Measurements from ENCODE around the gene PSEN2. TPM values are rescaled to one million over a fixed set of nuclear protein-coding genes. Genes with fewer than 3 reads are reported as not detected.

PSEN2 gene
- total and polyA plus RNA-seq, 10 of the 15 experiments (the other 5 are each of a cell fraction or from before 2014, with no cell fraction given), result 0.90 to 13.3 (median 7.0) TPM

- H3K4me2 ChIP-seq (ENCODE audit: control insufficient read depth, insufficient read depth), result no peak overlapping the region
- CTCF ChIA-PET, result no interaction called here
- H2AFZ ChIP-seq (ENCODE audit: control insufficient read depth, low read depth, low read length), result no peak overlapping the region
- H3K4me3 ChIP-seq, result no peak overlapping the region
- POLR2A ChIA-PET, result no interaction called here
- no peak overlapping the region for H3K9ac ChIP-seq (ENCODE audit: control insufficient read depth, insufficient read depth, low read length)
- intact Hi-C loops (cut with micrococcal nuclease; ENCODE audit: unreplicated experiment), result no loop called here
- no peaks in the 10 kb centered on the region for H3K4me1 ChIP-seq (ENCODE audit: control insufficient read depth, insufficient read depth, low read length)
- ATAC-seq, result no peak
- no TSS peak for BruUV-seq (replicated peaks)
- RAD21 ChIA-PET (ENCODE audit: unreplicated experiment), result no interaction called here
- SMC1A ChIA-PET (ENCODE audit: uncharacterized antibody, unreplicated experiment), result interaction anchor here (1.1 kb wide), 1 partner anchor 26 kb away, joined by 5 read pairs; no protein-coding TSS in a partner anchor
- in situ Hi-C loops (cut with MboI), result no loop called here
- H3K79me2 ChIP-seq (ENCODE audit: control insufficient read depth, insufficient read depth, low read length), result no peaks in the 10 kb centered on the region
- FAIRE-seq, result no peak
- H4K20me1 ChIP-seq (ENCODE audit: control insufficient read depth, insufficient read depth), result no peaks in the 10 kb centered on the region
- WGBS (ENCODE audit: insufficient coverage, insufficient replicate concordance, low lambda C conversion rate, missing lambda C conversion rate), result 85% methylated on average over 10 of the region's 10 CpGs
- H3K9me3 ChIP-seq (replicated peaks; ENCODE audit: control insufficient read depth, insufficient read depth, low read length), result no peaks in the 10 kb centered on the region
- H3K27me3 ChIP-seq (replicated peaks in 1 of 2; ENCODE audit: control insufficient read depth in 2 of 2, insufficient read depth in 2 of 2, low read length in 1 of 2), result no peaks in the 10 kb centered on the region
- DNase-seq (ENCODE audit: low read depth, low spot score), result no peak
- no peaks in the 10 kb centered on the region for H3K36me3 ChIP-seq (ENCODE audit: control insufficient read depth in 2 of 2, insufficient read depth in 2 of 2, low read length in 1 of 2)
- TF ChIP-seq YY1 (IDR thresholded peaks at IDR 0.05; ENCODE audit: low read depth, low read length) (no peak), STAT3 (IDR thresholded peaks at IDR 0.05; ENCODE audit: low read depth, low read length) (no peak), ZNF217 (IDR thresholded peaks at IDR 0.05) (no peak), BCL3 (IDR thresholded peaks at IDR 0.05; ENCODE audit: borderline replicate concordance, insufficient read depth, low read depth, low read length, poor library complexity, severe bottlenecking) (no peak), ZNF207 (IDR thresholded peaks at IDR 0.05; ENCODE audit: borderline replicate concordance) (no peak), CBFB (IDR thresholded peaks at IDR 0.05; ENCODE audit: low read depth) (no peak), SP1 (IDR thresholded peaks at IDR 0.05; ENCODE audit: low read depth, low read length) (no peak), TCF3 (IDR thresholded peaks at IDR 0.05; ENCODE audit: borderline replicate concordance, insufficient read depth, low read depth, low read length) (no peak), GATAD2B (conservative IDR thresholded peaks at IDR 0.05; ENCODE audit: low read depth) (no peak), MYC (IDR thresholded peaks at IDR 0.05; ENCODE audit: insufficient read depth, insufficient read length, insufficient replicate concordance, low read length, severe bottlenecking) (no peak), ESRRA (IDR thresholded peaks at IDR 0.05; ENCODE audit: low read length) (no peak), KLF5 (IDR thresholded peaks at IDR 0.05; ENCODE audit: partially characterized antibody) (no peak), CHD1 (IDR thresholded peaks at IDR 0.05; ENCODE audit: low read depth, low read length) (no peak), ZNF24 (IDR thresholded peaks at IDR 0.05) (no peak), SUZ12 (IDR thresholded peaks at IDR 0.05; ENCODE audit: unreplicated experiment) (no peak), RFX5 (IDR thresholded peaks at IDR 0.05; ENCODE audit: low read depth, low read length) (no peak)
- TF ChIP-seq, protein P1, sequence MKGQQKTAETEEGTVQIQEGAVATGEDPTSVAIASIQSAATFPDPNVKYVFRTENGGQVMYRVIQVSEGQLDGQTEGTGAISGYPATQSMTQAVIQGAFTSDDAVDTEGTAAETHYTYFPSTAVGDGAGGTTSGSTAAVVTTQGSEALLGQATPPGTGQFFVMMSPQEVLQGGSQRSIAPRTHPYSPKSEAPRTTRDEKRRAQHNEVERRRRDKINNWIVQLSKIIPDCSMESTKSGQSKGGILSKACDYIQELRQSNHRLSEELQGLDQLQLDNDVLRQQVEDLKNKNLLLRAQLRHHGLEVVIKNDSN (IDR thresholded peaks at IDR 0.05; ENCODE audit: borderline replicate concordance, extremely low read length, insufficient read depth, low read depth, low read length), result no peak
- TF ChIP-seq, protein P2, sequence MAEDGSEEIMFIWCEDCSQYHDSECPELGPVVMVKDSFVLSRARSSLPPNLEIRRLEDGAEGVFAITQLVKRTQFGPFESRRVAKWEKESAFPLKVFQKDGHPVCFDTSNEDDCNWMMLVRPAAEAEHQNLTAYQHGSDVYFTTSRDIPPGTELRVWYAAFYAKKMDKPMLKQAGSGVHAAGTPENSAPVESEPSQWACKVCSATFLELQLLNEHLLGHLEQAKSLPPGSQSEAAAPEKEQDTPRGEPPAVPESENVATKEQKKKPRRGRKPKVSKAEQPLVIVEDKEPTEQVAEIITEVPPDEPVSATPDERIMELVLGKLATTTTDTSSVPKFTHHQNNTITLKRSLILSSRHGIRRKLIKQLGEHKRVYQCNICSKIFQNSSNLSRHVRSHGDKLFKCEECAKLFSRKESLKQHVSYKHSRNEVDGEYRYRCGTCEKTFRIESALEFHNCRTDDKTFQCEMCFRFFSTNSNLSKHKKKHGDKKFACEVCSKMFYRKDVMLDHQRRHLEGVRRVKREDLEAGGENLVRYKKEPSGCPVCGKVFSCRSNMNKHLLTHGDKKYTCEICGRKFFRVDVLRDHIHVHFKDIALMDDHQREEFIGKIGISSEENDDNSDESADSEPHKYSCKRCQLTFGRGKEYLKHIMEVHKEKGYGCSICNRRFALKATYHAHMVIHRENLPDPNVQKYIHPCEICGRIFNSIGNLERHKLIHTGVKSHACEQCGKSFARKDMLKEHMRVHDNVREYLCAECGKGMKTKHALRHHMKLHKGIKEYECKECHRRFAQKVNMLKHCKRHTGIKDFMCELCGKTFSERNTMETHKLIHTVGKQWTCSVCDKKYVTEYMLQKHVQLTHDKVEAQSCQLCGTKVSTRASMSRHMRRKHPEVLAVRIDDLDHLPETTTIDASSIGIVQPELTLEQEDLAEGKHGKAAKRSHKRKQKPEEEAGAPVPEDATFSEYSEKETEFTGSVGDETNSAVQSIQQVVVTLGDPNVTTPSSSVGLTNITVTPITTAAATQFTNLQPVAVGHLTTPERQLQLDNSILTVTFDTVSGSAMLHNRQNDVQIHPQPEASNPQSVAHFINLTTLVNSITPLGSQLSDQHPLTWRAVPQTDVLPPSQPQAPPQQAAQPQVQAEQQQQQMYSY (CRISPR knock-in tag; IDR thresholded peaks at IDR 0.05), result no peak
- no peak overlapping the region for H3K27ac ChIP-seq (ENCODE audit: control insufficient read depth, insufficient read depth)
These were observed 38.0 kb downstream of the PSEN2 start for GRCh38 chr1:226908419-226908818.

All from GM12878 (cell line).